Suppressor macrophage (primary cell): Measurements from ENCODE around the gene LCP1.
A peak's percentile ranks its signal among the peaks of the same experiment; 100 is the strongest.

Experiments
- DNase-seq, 4 experiments: peaks; one replicate each; pipeline ENCODE4 v3.0.0-alpha.2; 2020 to 2022

Gene LCP1

DNA sequence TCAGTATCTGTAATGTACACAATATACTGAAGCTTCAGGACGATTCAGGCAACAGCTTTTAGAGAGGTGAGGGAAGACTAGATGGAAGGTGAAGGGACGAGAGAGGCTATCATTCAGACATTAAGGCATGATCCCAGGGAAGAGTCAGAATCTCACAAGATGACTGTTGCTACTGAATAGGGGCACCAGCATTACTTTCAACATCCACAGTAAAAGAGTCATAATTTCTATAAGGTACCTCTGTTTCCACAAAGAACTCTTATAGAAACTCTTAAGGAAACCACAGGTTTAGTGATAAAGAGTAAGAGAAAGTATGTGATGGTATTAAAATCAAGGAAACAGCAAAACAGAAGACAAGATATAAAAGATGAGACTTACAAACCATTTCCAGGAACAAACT lies 23.0 kb downstream of the LCP1 start:
- no peak for DNase-seq

DNA sequence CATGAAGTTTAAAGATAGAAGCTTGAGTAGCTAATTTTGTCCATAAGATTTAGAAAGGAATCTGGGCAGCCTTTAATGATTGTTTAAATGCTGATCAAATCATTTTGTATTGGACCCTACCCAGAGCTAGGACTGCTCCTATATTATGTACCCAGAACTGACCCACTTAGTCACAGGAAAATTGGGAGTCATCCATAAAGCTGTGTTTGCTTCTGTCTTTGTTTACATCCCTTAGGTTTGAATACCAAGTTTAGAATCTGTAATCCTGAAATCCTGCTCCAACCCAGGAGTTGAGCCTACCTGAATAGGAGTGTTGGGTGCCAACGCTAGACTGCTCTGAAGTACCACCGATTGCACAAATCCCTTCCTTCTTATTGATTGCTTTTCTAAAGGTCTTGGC lies 23.8 kb downstream of the LCP1 start:
- no peak for DNase-seq

DNA sequence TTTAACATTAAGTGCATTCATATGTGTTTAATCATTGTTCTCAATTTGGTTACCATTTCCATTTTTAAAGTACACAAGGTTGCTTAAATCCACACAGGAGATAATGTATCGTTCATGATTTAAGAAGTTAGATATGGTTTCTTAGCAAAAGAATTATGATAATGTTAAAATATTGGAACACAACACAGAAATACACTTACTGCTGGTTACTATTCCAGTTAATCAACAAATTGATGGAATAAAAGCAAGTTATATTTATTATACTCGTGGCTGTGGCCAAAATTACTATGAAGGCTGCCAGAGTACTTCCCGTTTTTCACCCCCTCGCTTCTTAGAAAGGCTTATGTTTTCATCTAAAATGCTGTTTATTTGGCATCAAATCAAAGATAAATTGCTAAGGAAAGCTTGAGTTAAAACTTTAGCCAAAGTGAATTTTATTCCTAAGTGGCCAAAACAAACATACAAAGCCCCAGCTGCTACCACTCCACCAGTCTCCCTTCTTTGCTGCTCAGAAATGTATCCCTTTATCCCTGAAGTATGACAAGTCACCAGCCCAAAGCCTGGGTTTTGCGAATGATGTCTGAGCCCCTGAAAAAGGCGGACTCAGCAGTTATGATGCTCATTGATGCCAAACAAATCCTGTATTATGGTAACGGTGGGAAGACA lies 27.7 kb downstream of the LCP1 start:
- no peak for DNase-seq

GRCh38 chr13:46152627-46153328 lies 29.2 kb downstream of the LCP1 start:
- no peak for DNase-seq

GRCh38 chr13:46150134-46150693 lies 31.8 kb downstream of the LCP1 start:
- no peak for DNase-seq

DNA sequence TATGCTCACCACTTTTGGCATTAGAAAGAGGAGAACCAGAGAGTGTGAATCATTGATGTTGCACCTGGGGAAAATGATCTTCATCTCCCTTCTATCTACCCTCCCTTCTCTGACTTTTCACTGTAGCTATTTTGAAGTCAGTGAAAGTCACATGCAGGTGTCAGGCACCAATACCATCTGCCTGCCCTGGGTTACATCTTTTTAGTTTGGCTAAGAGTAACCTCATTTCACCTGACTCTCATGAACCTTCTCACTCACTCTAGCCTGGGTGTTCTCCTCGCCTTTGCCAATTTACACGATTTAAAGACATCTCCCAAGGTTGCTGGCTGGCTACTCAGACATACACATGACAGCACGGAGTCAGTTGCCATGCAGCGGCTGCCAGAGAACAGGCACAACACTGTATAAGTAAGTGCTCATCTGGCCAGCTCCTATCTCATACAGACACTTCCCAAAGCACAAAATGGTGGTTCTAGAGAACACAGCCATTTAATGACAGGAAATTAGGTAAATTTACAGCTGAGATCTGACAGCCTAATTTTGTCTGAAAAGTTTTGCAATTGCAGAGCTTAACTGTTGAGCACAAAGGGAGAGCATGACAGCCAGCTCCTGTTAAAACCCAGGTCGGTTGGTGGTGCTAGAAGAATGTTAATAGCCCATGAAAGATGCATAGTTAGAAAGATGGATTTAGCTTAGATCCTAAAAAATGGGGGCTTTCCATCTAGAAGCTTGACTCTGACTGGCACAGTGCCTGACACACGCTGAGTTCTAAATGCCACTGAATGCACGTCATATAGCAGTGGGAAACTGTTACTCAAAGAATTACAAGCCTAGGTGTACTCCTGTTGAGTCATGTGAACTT lies 32.5 kb downstream of the LCP1 start:
- DNase-seq = no peak

DNA sequence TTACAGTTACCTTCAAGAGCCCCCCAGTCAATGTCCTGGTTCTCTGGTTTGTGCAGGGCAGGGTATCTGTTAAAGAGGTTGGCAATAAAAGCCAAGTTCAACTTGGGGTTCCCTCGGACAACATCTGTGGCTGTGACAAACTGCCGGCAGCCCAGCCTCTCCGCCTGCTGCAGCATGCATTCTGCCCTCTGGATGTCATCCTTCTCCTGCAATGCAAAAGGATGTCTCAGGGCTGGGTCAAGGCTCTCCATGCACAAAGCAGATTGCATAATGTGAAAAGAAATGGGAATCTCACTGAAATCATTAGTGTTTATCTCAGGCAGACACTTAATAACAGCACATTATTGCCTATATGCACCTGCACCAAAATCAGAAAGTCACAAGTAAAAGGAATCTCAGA lies 35.1 kb downstream of the LCP1 start:
- peak in 1 of 4 experiments; percentile 20 for DNase-seq

GRCh38 chr13:46145950-46146349 lies 36.0 kb downstream of the LCP1 start:
- no peak for DNase-seq

- DNase-seq = no peak
These were observed 36.8 kb downstream of the LCP1 start for GRCh38 chr13:46145135-46145534.

- DNase-seq = no peak
These were observed 38.7 kb downstream of the LCP1 start for GRCh38 chr13:46143184-46143701.

DNA sequence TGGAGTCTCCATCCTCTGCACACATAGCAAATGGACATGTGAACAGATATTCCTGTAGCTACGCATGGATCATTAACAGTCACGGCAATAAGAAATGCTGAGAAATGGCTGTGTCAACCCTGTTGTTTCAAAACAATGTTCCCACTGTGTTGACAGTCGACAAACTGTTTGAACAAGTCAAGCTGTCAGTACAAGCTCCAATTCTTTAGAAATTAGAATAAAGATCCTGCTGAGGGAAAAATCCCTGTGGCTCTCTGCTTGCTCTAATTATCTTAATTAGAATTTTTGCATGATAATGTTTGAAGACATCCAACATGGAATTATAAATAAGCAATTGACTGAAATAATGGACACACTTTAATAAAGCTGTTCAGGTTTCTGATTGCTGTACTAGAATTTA lies 39.2 kb downstream of the LCP1 start:
- no peak for DNase-seq

GRCh38 chr13:46140044-46140443 lies 41.9 kb downstream of the LCP1 start:
- DNase-seq = no peak

DNA sequence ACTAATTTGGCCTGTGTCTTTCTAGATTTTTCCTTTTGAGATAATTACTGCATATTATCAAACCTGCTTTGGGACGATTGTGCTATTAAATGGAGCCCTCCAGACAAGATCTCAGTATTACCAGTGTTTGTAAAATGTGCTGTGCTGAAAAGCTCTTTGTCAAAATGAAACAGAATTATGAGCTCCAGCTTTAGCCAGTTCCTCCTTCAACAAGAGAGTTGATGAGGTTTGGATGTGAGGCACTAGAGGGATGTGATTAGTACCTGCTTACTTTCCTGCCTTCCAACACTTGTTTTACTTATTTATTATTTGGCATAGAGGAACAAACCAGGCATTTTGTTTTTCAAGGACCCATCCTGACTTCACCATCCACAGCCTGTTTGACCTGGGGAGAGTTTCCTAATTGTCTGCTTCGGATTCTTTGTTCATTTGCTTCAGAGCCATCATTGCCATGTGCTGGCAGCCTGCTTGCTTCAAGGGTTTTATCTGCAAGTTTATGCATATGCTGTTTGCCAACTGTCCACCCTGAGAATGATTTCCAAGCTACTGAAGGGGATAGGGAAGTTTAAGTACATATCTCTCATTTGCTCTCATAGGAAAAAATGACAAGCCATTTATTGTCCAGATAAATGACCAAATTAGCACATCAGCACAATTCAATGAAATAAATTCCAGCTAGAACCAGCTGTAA lies 44.2 kb downstream of the LCP1 start:
- no peak for DNase-seq

DNA sequence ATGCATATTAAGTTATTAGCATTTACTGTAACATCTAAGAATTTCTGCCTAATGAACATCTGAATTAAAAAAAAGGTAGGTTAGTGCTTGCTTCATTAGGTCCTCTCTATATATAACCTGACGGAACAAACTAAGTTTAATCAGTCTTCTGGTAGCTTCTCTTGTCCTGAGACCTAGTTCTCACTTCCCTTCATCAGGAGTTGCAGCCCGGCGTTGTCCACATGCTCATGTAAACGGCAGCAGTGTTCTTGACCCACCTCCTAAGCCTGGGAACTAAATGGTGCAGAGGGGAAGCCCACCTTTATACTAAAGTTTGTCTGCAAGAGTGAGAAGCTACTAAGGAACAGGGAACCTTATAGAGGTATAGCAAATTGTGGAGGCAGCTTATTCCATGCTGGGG lies 45.3 kb downstream of the LCP1 start:
- DNase-seq = no peak

- no peak for DNase-seq
These were observed 46.9 kb downstream of the LCP1 start for GRCh38 chr13:46134961-46135522.

- no peak for DNase-seq
These were observed 47.5 kb downstream of the LCP1 start for GRCh38 chr13:46134494-46134893.

DNA sequence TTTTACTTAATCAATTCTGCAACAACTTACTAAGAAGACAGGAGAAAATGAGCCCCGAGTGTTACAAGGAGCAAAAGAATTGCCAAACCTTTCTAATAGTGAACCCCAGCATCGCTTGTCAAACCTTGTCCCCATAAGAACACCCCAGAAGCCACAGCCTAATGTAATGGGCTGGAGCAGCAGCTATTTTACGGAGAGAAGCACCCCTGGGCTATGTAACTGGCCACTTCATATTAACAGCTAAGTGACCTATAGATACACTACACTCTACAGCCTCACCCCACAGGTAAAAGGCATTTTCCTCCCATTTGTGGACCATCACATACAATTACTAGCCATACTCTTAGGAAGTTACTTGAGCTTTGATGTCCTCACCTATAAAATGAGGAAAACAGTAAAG lies 49.9 kb downstream of the LCP1 start:
- DNase-seq = no peak

- DNase-seq = no peak
These were observed 50.3 kb downstream of the LCP1 start for GRCh38 chr13:46131705-46132104.

- no peak for DNase-seq
These were observed 51.9 kb downstream of the LCP1 start for GRCh38 chr13:46129955-46130618.

GRCh38 chr13:46129124-46129523 lies 52.9 kb downstream of the LCP1 start:
- no peak for DNase-seq

GRCh38 chr13:46127358-46128023 lies 54.5 kb downstream of the LCP1 start:
- DNase-seq = no peak
